Colonic mucosa (tissue), 4 donors: ENCODE data around the gene NTN1. TPM values are rescaled to one million over a fixed set of nuclear protein-coding genes. Genes with fewer than 3 reads are reported as not detected.

Experiments used
- DNase-seq: peaks from one replicate; pipeline ENCODE4 v3.0.0-alpha.2; 2020
- H3K27ac ChIP-seq: fragments of 200-600 bp; one replicate; pipeline ENCODE4 v1.8.0; 2021
- H3K27me3 ChIP-seq: fragments of 200-600 bp; one replicate; pipeline ENCODE4 v1.8.0; 2021
- H3K36me3 ChIP-seq: fragments of 200-600 bp; one replicate; pipeline ENCODE4 v1.8.0; 2021
- H3K4me1 ChIP-seq: fragments of 200-600 bp; one replicate; pipeline ENCODE4 v1.8.0; 2021; ENCODE audit warnings: mild to moderate bottlenecking
- H3K4me3 ChIP-seq: fragments of 200-600 bp; one replicate; pipeline ENCODE4 v1.8.0; 2021
- H3K9ac ChIP-seq, 2 donors: one replicate each; pipeline ENCODE4 v1.7.0; 2013; ENCODE audit warnings: control low read depth in 2 of 2, low read depth in 2 of 2, low read length in 2 of 2
- H3K9me3 ChIP-seq: fragments of 200-600 bp; one replicate; pipeline ENCODE4 v1.8.0; 2021
- intact Hi-C: fragments of 100-400 bp; cut with DNase I; formaldehyde crosslinking; loops from one replicate; pipeline ENCODE4 v1.14.1; 2022
- total RNA-seq, 2 donors: library from RNA; stranded (reverse); fragmentation: NEBNext Ultra II Directional in 1 of 2; extraction: Animal tissue kit (Norgen Biotek cat#: 25700) in 1 of 2; gene quantifications; one replicate each; pipeline ENCODE4 v1.2.1, GENCODE V29; 2021
- TF ChIP-seq, protein P1 (sequence below): fragments of 200-600 bp; IDR thresholded peaks from one replicate; pipeline ENCODE4 v1.8.0; 2022; ENCODE audit warnings: antibody characterized with exemption, mild to moderate bottlenecking
- donor health status: healthy.
- donor health status: DM: no; HTN: no; CAD: no.
- donor health status: DM: no; HTN: no; CAD: no.

Gene NTN1
- total RNA-seq, 2 donors from 2014 or later: 2.1 to 5.5 TPM

GRCh38 chr17:9032583-9032982 lies 11.3 kb downstream of the NTN1 start:
- intact Hi-C loops: no loop called here
- DNase-seq: no peak
- TF ChIP-seq, protein P1, sequence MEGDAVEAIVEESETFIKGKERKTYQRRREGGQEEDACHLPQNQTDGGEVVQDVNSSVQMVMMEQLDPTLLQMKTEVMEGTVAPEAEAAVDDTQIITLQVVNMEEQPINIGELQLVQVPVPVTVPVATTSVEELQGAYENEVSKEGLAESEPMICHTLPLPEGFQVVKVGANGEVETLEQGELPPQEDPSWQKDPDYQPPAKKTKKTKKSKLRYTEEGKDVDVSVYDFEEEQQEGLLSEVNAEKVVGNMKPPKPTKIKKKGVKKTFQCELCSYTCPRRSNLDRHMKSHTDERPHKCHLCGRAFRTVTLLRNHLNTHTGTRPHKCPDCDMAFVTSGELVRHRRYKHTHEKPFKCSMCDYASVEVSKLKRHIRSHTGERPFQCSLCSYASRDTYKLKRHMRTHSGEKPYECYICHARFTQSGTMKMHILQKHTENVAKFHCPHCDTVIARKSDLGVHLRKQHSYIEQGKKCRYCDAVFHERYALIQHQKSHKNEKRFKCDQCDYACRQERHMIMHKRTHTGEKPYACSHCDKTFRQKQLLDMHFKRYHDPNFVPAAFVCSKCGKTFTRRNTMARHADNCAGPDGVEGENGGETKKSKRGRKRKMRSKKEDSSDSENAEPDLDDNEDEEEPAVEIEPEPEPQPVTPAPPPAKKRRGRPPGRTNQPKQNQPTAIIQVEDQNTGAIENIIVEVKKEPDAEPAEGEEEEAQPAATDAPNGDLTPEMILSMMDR: no peak

DNA sequence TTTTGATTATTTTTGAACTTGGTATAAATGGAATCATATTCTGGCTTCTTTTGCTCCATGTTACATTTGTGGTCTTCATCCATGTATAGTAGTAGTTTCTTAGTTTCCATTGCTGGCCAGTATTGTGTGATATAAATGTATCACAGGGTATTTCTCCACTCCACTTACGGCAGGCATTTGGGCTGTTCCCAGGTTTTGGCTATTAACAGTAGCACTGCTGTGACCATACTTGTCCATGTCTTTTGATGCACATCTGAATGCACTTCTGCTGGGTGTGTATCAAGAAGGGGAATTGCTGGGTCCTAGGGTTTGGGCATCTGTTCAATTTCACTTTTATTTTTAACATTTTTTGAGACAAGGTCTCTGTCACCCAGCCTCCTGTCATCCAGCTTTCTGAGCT lies 13.9 kb downstream of the NTN1 start:
- H3K9ac ChIP-seq: no peak overlapping the region
- H3K36me3 ChIP-seq: no peaks in the 10 kb centered on the region
- no peaks in the 10 kb centered on the region for H3K4me1 ChIP-seq
- H3K9me3 ChIP-seq: no peaks in the 10 kb centered on the region
- no peak overlapping the region for H3K27ac ChIP-seq
- TF ChIP-seq, protein P1: no peak
- no peak overlapping the region for H3K4me3 ChIP-seq
- H3K27me3 ChIP-seq: no peaks in the 10 kb centered on the region
- no peak for DNase-seq
- intact Hi-C loops: loop anchor here (5.0 kb wide), 1 partner anchor 48 kb away; no protein-coding TSS in a partner anchor

More at GRCh38 chr17:9032583-9032982, 11.3 kb downstream of the NTN1 start:
- Histone ChIP-seq H3K36me3 (no peaks in the 10 kb centered on the region), H3K27me3 (no peaks in the 10 kb centered on the region), H3K4me3 (no peak overlapping the region), H3K9ac (no peak overlapping the region), H3K9me3 (no peaks in the 10 kb centered on the region), H3K27ac (no peak overlapping the region), H3K4me1 (no peaks in the 10 kb centered on the region)

DNA sequence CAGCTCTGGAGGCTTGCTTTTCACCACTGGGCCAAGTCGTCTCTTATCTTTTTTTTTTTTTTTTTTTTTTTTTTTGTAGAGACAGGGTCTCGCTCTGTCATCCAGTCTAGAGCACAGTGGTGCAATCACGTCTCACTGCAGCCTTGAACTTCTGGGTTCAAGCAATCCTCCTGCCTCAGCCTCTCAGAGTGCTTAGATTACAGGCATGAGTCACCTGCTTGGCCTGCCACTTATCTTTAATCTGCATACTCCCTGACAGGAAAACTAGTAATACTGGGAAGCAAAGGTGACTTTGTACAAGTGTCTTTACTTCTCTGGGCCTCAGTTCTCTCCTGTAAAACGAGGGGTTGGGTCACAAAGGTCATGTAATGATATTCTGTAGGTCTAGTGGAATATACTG lies 15.0 kb downstream of the NTN1 start:
- no peak overlapping the region for H3K27ac ChIP-seq
- H3K27me3 ChIP-seq: no peaks in the 10 kb centered on the region
- DNase-seq: no peak
- no peak overlapping the region for H3K9ac ChIP-seq
- intact Hi-C loops: loop anchor here (5.0 kb wide), 1 partner anchor 49 kb away; no protein-coding TSS in a partner anchor
- H3K36me3 ChIP-seq: no peaks in the 10 kb centered on the region
- H3K4me3 ChIP-seq: no peak overlapping the region
- TF ChIP-seq, protein P1: no peak
- H3K9me3 ChIP-seq: no peaks in the 10 kb centered on the region
- H3K4me1 ChIP-seq: no peaks in the 10 kb centered on the region

DNA sequence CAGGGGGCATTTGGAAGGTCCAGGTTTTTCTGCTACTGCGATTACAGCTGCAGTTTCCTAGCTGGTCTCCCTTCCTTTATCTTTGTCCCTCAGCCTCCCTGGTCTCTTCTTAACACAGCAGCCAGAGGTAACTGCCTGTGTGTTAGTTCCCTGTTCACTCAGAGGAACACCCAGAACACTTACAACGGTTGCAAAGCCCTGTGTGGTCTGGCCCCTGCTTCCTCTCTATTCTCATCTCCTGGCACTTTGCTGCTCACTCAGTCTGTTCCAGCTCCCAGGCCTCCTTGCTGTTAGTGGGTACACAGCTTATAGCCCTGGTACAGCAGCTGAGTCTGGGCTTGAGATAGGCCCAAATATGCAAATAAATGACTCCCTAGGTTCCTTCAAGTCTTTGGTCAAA lies 16.4 kb downstream of the NTN1 start:
- no peaks in the 10 kb centered on the region for H3K9me3 ChIP-seq
- H3K27me3 ChIP-seq: no peaks in the 10 kb centered on the region
- intact Hi-C loops: loop anchor here (5.0 kb wide), 1 partner anchor 50 kb away; no protein-coding TSS in a partner anchor
- H3K36me3 ChIP-seq: no peaks in the 10 kb centered on the region
- DNase-seq: no peak
- no peak overlapping the region for H3K27ac ChIP-seq
- H3K9ac ChIP-seq: no peak overlapping the region
- no peaks in the 10 kb centered on the region for H3K4me1 ChIP-seq
- no peak overlapping the region for H3K4me3 ChIP-seq
- TF ChIP-seq, protein P1: no peak

DNA sequence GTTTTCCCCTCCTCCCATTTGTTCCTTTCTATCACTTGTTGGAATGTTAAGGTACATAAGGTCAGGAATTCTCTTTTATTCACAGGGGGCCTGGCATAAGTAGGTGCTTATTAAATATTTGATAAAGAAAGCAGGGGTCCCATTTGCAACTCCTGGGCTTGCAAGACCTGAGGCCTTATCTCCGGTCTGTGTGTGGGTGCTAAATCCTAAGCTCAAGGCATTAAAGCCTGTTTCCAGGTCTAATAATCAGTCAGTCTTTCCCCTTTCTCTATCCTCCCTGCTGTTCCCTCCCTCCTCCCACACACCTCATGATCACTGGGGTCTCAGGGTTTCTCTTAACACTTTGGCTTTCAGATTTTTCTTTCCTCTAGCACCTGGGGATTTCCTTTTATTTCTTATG lies 17.1 kb downstream of the NTN1 start:
- Histone ChIP-seq H3K4me3 (no peak overlapping the region), H3K27ac (no peak overlapping the region), H3K36me3 (no peaks in the 10 kb centered on the region), H3K9ac (no peak overlapping the region), H3K4me1 (no peaks in the 10 kb centered on the region), H3K27me3 (no peaks in the 10 kb centered on the region), H3K9me3 (no peaks in the 10 kb centered on the region)
- TF ChIP-seq, protein P1: no peak
- no peak for DNase-seq
- intact Hi-C loops: loop anchor here (5.0 kb wide), 1 partner anchor 51 kb away; no protein-coding TSS in a partner anchor
